Stimulated activated CD4-positive, alpha-beta T cell treated with anti-CD3 and anti-CD28 coated beads, TNF-alpha, amount 100 ng/mL, for 24 hours (primary cell): ENCODE results near the gene YBX3.

Source experiments
- DNase-seq, 3 experiments: peaks; one replicate each; pipeline ENCODE4 v3.0.0-alpha.2; 2020; ENCODE audit warnings: low read depth in 3 of 3

Gene YBX3

DNA sequence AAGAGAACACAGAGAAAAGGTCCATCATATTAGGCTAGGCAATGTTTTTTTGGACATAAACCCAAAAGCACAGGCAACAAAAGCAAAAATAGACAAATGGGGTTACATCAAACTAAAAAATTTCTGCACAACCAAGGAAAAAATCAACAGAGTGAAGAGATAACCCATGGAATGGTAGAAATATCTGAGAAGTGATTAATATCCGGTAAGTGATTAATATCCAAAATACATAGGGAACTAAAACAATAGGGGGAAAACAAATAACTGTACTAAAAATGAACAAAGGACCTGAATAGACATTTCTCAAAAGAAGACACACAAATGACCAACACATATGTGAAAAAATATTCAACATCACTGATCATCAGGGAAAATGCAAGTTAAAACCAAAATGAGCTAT, 53.6 kb downstream of the YBX3 start:
- DNase-seq, result no peak

GRCh38 chr12:10668526-10668925, 54.6 kb downstream of the YBX3 start:
- no peak for DNase-seq

- no peak for DNase-seq
Observed at GRCh38 chr12:10667581-10667980, 55.5 kb downstream of the YBX3 start.

DNA sequence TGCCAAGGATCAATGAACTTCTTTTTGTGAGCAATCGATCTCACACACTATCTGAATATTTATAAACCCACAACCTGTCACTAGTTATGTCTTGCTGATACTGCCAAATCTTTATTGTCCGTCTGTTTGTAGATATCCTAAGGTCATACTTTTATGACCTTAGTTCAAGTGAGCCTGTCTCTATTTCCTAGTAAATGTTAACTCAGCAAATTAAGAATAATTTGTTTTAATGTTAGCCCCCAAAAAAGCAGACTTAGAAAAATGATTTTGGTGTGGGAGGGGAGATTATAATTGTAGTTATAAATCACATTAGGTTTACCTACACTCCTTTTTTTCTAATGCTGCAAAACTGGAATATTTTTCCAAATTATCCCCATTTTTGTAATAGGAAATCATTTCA, 58.6 kb downstream of the YBX3 start:
- no peak for DNase-seq

GRCh38 chr12:10663869-10664268, 59.3 kb downstream of the YBX3 start:
- DNase-seq, result no peak

DNA sequence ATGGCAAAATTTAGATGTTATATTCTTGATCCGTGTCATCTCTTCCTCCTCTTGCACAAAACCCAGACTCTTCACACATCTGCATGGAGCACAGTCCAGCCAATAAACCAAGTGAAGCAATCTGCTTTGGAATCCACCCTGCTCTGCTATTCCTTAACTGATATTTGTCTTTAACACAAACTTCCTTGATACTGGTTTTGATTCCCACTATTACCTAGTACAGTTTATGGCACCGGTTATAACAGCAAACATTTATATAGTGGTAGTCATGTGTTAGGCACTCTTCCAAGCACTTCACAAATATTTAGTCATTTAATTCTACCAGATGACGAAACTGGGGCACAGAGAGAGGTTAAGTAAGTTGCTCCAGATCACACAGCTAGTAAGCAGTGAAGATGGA, 61.8 kb downstream of the YBX3 start:
- DNase-seq, result no peak

DNA sequence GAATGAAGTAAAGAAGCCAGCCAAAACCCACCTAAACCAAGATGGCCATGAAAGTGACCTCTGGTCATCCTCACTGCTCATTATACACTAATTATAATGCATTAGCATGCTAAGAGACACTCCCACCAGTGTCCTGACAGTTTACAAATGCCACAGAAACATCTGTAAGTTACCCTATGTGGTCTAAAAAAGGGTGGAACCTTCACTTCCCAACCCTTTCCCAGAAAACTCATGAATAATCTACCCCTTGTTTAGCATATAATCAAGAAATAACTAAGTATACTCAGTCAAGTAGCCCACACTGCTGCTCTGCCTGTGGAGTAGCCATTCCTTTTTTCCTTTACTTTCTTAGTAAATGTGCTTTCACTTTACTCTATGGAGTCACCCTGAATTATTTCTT, 69.1 kb downstream of the YBX3 start:
- DNase-seq, result no peak

- DNase-seq, result no peak
Observed at GRCh38 chr12:10652192-10652591, 70.9 kb downstream of the YBX3 start.
